HAP-1 (cell line): ENCODE results near the gene NPAS2.

ENCODE experiments used
- DNase-seq, 2 experiments: peaks; one replicate each; pipeline ENCODE4 v3.0.0-alpha.2; 2016 to 2020; ENCODE audit warnings: low spot score in 2 of 2
- H3K27me3 ChIP-seq: fragments of 250-450 bp; sonication (Bioruptor Pico); 2 replicates; pipeline ENCODE4 v1.5.1; 2020; ENCODE audit warnings: low read depth, mild to moderate bottlenecking, moderate library complexity
- H3K36me3 ChIP-seq: fragments of 250-450 bp; sonication (Bioruptor Pico); replicated peaks from 2 replicates; pipeline ENCODE4 v1.5.1; 2020; ENCODE audit warnings: mild to moderate bottlenecking
- H3K4me1 ChIP-seq: fragments of 250-450 bp; sonication (Bioruptor Pico); 2 replicates; pipeline ENCODE4 v1.5.1; 2020; ENCODE audit warnings: mild to moderate bottlenecking
- H3K4me3 ChIP-seq: fragments of 250-450 bp; sonication (Bioruptor Pico); 2 replicates; pipeline ENCODE4 v1.5.1; 2020; ENCODE audit warnings: mild to moderate bottlenecking, moderate library complexity
- H3K9me3 ChIP-seq: fragments of 250-450 bp; sonication (Bioruptor Pico); 2 replicates; pipeline ENCODE4 v1.5.1; 2020; ENCODE audit warnings: mild to moderate bottlenecking, moderate library complexity
- in situ Hi-C: fragments of 300-500 bp; cut with MboI; formaldehyde crosslinking; loops from 3 replicates; pipeline ENCODE4 v1.14.3; 2020; ENCODE audit warnings: low sequenced_read_pairs, inconsistent platforms, mixed read lengths

The NPAS2 gene

DNA sequence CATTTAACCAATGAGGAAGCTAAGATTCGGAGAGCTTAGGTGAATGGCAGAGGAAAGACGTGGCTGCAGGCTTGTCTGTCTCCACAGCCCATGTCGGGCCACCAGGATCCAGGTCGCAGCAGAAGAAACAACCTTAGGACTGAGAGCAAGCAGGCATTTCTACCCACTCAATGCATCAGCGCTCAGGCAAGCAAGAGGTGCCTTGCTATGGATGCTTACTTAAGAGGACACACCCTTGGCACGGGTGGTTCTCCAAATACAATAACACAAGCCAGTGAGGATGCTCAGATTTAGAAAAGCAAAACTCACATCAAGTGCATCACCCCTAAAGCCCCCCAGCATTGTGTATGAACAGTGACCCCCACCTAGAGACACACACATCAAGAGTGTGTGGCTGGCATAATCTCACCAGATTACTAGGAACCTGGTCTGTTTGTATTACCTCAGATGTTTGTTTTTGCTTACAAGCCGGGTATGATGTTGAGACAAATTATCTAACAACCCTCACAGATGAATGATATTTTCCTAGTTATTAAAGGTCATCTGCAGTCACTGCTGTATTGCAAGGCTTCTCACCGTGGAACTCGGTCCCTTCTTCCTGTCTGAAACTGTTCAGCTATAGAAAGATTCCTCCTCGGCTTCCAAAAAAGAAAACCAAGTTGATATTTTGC, 34.2 kb upstream of the NPAS2 start:
- Histone ChIP-seq H3K36me3 (no peaks in the 10 kb centered on the region), H3K4me3 (no peak overlapping the region)
- in situ Hi-C loops, result no loop called here

DNA sequence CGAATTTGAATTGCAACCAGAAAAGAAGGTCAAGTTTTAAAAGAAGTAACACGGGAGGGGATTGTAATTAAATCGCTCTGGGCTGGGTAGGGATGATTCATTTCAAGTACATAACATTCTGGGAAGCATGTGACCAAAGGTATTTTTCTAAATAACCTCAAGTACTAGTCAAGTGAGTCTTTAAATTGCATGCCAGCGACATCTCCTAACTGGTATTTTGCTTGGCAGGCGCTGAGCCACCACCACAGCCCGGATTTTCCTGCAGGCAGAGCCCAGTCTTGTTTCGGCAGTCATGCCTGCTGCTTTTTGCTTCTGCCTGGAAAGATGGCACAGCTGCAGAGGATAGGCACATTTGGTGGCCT, 33.7 kb upstream of the NPAS2 start:
- Histone ChIP-seq H3K4me1 (no peaks in the 10 kb centered on the region), H3K27me3 (no peaks in the 10 kb centered on the region), H3K36me3 (no peaks in the 10 kb centered on the region), H3K9me3 (no peaks in the 10 kb centered on the region), H3K4me3 (no peak overlapping the region)
- in situ Hi-C loops, result no loop called here
- no peak for DNase-seq

More for the DNA sequence above, 34.2 kb upstream of the NPAS2 start:
- H3K27me3 ChIP-seq, result no peaks in the 10 kb centered on the region
- DNase-seq, result no peak
- no peaks in the 10 kb centered on the region for H3K4me1 ChIP-seq
- no peaks in the 10 kb centered on the region for H3K9me3 ChIP-seq

GRCh38 chr2:100786985-100787384, 33.0 kb upstream of the NPAS2 start:
- H3K4me1 ChIP-seq, result no peaks in the 10 kb centered on the region
- H3K4me3 ChIP-seq, result no peak overlapping the region
- no peaks in the 10 kb centered on the region for H3K9me3 ChIP-seq
- H3K36me3 ChIP-seq, result no peaks in the 10 kb centered on the region
- no peak for DNase-seq
- no peaks in the 10 kb centered on the region for H3K27me3 ChIP-seq
- in situ Hi-C loops, result no loop called here

DNA sequence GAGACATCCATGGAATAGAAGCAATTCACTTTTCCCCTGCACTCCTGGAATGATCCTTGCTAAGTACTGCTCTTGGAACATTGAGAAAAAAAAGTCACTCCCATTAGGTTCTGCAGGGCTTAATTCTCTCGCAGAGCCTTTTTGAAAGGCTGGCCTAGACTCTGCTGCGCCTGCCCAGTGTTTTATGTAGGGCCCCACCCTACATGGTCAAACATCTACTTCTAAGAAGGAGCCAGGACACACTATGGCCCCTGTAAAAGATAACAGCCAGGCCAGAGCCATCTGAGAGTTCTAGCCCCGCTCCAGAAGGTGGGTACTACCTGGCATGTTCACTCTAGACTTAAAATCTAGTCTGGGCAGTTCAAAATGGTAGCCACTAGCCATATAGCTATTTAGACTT, 30.6 kb upstream of the NPAS2 start:
- DNase-seq, result no peak
- Histone ChIP-seq H3K36me3 (no peaks in the 10 kb centered on the region), H3K27me3 (no peaks in the 10 kb centered on the region), H3K4me1 (no peaks in the 10 kb centered on the region), H3K4me3 (no peak overlapping the region), H3K9me3 (no peaks in the 10 kb centered on the region)
- in situ Hi-C loops, result no loop called here

- Histone ChIP-seq H3K4me3 (no peak overlapping the region), H3K9me3 (no peaks in the 10 kb centered on the region), H3K27me3 (no peaks in the 10 kb centered on the region), H3K36me3 (no peaks in the 10 kb centered on the region), H3K4me1 (no peaks in the 10 kb centered on the region)
- DNase-seq, result no peak
- in situ Hi-C loops, result no loop called here
Measured at GRCh38 chr2:100791294-100791935, 28.5 kb upstream of the NPAS2 start.

- Histone ChIP-seq H3K27me3 (no peaks in the 10 kb centered on the region), H3K36me3 (no peaks in the 10 kb centered on the region), H3K9me3 (no peaks in the 10 kb centered on the region), H3K4me3 (no peak overlapping the region), H3K4me1 (no peaks in the 10 kb centered on the region)
- DNase-seq, result no peak
- in situ Hi-C loops, result no loop called here
Measured at GRCh38 chr2:100791936-100792308, 28.0 kb upstream of the NPAS2 start.

DNA sequence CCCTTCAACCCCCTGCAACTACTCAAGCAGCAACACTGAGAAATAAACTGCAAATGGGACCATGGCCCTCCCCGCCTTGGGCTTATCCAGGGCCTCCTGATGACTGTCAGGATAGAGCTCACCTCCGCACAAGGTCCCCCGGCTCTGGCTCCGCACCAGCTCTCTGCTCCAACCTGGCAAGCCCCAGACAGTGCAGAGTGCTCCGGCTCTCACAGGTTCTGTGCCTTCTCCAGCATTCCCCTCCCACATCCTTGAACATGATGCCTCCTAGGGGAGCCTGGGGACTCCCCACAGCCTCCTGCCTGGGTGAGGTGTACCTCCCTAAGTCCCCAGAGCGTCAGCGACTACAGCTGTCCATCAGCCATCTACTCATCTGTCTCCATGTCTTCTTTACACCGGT, 26.7 kb upstream of the NPAS2 start:
- in situ Hi-C loops, result no loop called here
- no peak for DNase-seq
- no peak overlapping the region for H3K4me3 ChIP-seq
- H3K27me3 ChIP-seq, result no peaks in the 10 kb centered on the region
- no peaks in the 10 kb centered on the region for H3K36me3 ChIP-seq
- H3K9me3 ChIP-seq, result no peaks in the 10 kb centered on the region
- no peaks in the 10 kb centered on the region for H3K4me1 ChIP-seq

DNA sequence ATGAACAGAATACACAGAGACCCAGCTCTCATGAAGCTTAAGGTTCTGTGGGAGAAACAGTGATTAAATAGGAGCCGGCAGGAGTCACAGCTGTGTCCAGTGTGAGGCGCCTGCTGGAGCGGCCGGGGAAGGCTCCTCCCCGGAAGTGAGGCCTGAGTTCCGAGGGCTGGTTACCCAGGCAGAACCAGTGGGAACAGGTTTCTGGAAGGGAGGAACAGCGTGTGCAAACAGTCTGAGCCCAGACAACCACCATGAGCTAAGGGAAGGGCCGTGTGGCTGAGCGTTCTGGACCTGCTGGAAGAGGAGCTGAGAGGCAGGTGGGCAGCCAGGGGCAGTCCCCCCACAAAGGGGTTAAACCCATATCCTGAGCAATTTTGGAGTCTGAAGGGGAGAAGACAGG, 26.0 kb upstream of the NPAS2 start:
- in situ Hi-C loops, result no loop called here
- no peak overlapping the region for H3K4me3 ChIP-seq
- no peaks in the 10 kb centered on the region for H3K27me3 ChIP-seq
- H3K9me3 ChIP-seq, result no peaks in the 10 kb centered on the region
- no peak for DNase-seq
- H3K4me1 ChIP-seq, result no peaks in the 10 kb centered on the region
- H3K36me3 ChIP-seq, result no peaks in the 10 kb centered on the region

DNA sequence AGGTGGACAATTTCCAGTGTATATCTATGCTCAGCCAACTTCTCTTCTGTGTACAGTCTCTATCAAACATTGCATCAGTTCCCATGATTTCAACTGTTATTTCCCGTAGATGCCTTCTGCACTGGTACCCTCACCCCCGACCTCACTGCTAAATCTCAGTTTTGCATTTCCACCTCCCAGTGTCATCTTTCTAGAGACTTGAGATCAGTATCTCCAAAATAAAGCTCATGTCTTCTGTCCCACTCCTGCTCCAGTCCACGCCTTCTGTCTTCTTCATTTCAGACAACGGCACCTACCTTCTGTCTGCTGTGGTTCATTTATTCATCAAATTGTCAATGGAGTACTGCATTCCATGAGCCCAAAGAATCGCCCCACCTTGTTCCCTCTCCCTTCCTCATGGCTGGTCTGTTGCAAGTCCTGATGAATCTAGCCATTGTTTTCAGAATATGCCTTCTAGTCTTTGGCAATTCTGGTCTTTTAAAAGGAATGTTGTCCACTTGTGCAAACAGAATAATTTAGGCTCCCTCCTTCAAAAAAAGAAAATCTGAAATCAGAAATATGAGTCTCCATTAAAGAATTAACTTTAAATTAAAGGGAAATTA, 23.3 kb upstream of the NPAS2 start:
- in situ Hi-C loops, result no loop called here
- no peaks in the 10 kb centered on the region for H3K9me3 ChIP-seq
- H3K36me3 ChIP-seq, result no peaks in the 10 kb centered on the region
- no peak overlapping the region for H3K4me3 ChIP-seq
- no peaks in the 10 kb centered on the region for H3K27me3 ChIP-seq
- no peak for DNase-seq
- no peaks in the 10 kb centered on the region for H3K4me1 ChIP-seq

DNA sequence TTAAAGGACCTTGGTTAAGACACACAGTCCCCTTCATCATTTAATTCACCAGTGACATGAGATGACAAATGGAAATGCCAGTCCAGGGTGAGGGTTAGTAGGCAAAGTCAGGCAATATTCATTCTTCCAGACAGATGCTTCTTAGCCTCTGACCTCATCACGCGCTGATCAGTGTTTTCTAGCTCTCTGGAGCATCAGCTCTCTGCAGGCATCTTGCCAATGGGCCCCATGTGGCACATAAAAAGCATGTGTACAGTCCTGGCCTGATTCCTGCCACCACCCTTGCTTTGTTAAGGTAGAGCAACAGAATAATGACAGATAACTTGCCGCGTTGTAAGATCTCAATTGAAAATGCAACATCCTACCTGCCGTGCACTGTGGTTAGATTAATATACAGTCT, 20.3 kb upstream of the NPAS2 start:
- in situ Hi-C loops, result no loop called here

DNA sequence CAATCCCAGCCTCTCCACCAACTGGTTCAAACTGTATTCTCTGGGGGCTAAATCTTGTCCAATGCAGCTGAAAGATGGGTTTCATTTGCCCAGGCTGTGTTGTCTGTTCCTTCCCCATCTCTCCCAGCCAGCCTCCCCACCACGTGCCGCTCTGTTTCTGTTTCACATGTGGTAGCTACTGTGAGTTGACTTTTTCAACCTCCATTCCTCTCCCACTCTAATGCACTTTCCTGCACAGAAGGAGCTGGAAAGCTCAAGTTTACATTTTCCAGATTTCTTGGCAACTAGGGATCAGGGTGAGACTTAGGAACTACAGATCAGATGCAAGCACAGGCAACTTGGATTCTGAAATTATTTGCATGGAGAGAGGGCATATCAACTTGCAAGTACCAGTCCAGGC, 19.0 kb upstream of the NPAS2 start:
- no peaks in the 10 kb centered on the region for H3K9me3 ChIP-seq
- H3K27me3 ChIP-seq, result no peaks in the 10 kb centered on the region
- in situ Hi-C loops, result no loop called here
- H3K4me1 ChIP-seq, result no peaks in the 10 kb centered on the region
- no peaks in the 10 kb centered on the region for H3K36me3 ChIP-seq
- DNase-seq, result no peak
- H3K4me3 ChIP-seq, result no peak overlapping the region

More for the DNA sequence above, 20.3 kb upstream of the NPAS2 start:
- no peak for DNase-seq
- no peaks in the 10 kb centered on the region for H3K36me3 ChIP-seq
- no peak overlapping the region for H3K4me3 ChIP-seq
- H3K4me1 ChIP-seq, result no peaks in the 10 kb centered on the region
- no peaks in the 10 kb centered on the region for H3K27me3 ChIP-seq
- H3K9me3 ChIP-seq, result no peaks in the 10 kb centered on the region

DNA sequence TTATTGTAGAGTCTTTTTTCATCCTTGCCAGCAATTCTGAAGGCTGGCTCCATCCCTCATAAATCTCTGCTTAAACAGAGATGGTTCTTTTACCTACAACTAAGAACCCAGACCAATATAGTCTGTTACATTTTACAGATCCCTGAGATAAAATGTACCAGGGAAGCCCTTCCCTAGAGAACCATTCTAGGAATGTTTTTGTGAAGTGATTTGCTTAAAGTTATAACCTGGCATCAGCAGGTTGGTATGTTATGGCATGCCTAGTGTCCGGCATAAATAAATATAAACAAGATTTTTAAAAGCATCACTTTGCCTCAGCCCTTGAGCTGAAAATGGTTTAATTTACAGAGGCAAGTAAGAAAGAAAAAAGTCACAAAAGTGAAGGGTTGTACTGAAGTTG, 18.5 kb upstream of the NPAS2 start:
- in situ Hi-C loops, result no loop called here
- Histone ChIP-seq H3K9me3 (no peaks in the 10 kb centered on the region), H3K4me1 (no peaks in the 10 kb centered on the region), H3K36me3 (no peaks in the 10 kb centered on the region), H3K27me3 (no peaks in the 10 kb centered on the region), H3K4me3 (no peak overlapping the region)
- no peak for DNase-seq

- Histone ChIP-seq H3K9me3 (no peaks in the 10 kb centered on the region), H3K4me3 (no peak overlapping the region), H3K4me1 (no peaks in the 10 kb centered on the region), H3K27me3 (no peaks in the 10 kb centered on the region), H3K36me3 (no peaks in the 10 kb centered on the region)
- in situ Hi-C loops, result no loop called here
- no peak for DNase-seq
Measured at GRCh38 chr2:100802066-100802465, 17.9 kb upstream of the NPAS2 start.

DNA sequence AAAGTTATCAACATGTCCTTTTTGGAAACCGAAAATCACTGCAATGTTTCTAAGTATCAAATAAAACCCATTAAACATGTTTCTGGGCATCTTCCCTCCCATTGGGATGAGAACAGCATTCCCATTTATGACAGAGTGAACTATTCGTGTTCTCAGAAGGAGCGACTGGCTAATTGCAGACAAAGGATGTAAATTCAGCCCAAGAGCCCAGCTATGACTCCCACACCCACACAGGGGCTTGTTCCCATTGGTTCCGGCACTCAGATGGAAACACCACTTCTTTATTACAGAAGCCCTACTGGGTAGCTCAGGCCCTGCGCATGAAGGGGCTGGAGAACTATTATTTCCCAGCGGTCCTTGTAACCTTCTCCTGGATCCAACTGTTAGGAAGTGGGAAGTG, 16.6 kb upstream of the NPAS2 start:
- no peaks in the 10 kb centered on the region for H3K4me1 ChIP-seq
- no peaks in the 10 kb centered on the region for H3K27me3 ChIP-seq
- H3K9me3 ChIP-seq, result no peaks in the 10 kb centered on the region
- in situ Hi-C loops, result no loop called here
- no peak for DNase-seq
- H3K4me3 ChIP-seq, result no peak overlapping the region
- H3K36me3 ChIP-seq, result no peaks in the 10 kb centered on the region
